ENCODE data around the gene ARHGAP1.

DNA sequence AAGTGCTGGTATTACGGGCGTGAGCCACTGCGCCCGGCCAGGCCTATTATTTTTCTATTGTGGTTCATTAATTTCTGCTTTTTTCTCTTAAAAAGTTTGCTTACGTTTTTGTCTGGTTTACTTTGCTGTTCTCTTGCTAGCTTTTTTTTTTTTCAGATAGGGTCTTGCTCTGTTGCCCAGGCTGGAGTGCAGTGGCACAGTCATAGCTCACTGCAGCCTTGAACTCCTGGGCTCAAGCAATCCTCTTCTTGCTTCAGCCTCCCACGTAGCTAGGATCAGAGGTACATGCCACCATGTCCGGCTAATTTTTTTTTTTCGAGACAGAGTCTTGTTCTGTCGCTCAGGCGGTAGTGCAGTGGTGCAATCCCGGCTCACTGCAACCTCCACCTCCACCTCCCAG lies 37.3 kb upstream of the ARHGAP1 start:
- TF ChIP-seq, protein P1, sequence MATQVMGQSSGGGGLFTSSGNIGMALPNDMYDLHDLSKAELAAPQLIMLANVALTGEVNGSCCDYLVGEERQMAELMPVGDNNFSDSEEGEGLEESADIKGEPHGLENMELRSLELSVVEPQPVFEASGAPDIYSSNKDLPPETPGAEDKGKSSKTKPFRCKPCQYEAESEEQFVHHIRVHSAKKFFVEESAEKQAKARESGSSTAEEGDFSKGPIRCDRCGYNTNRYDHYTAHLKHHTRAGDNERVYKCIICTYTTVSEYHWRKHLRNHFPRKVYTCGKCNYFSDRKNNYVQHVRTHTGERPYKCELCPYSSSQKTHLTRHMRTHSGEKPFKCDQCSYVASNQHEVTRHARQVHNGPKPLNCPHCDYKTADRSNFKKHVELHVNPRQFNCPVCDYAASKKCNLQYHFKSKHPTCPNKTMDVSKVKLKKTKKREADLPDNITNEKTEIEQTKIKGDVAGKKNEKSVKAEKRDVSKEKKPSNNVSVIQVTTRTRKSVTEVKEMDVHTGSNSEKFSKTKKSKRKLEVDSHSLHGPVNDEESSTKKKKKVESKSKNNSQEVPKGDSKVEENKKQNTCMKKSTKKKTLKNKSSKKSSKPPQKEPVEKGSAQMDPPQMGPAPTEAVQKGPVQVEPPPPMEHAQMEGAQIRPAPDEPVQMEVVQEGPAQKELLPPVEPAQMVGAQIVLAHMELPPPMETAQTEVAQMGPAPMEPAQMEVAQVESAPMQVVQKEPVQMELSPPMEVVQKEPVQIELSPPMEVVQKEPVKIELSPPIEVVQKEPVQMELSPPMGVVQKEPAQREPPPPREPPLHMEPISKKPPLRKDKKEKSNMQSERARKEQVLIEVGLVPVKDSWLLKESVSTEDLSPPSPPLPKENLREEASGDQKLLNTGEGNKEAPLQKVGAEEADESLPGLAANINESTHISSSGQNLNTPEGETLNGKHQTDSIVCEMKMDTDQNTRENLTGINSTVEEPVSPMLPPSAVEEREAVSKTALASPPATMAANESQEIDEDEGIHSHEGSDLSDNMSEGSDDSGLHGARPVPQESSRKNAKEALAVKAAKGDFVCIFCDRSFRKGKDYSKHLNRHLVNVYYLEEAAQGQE (IDR thresholded peaks at IDR 0.05; ENCODE audit: insufficient read depth in 1 of 2, low read depth in 2 of 2, low read length in 2 of 2) = no peak
- no peak for TF ChIP-seq SIN3A (IDR thresholded peaks at IDR 0.05; ENCODE audit: borderline replicate concordance, insufficient read depth, low read length)
